Astrocyte of the hippocampus (primary cell): ENCODE data around the gene SYNJ2BP.

Source experiments
- DNase-seq: peaks from one replicate; pipeline ENCODE4 v3.0.0; 2011; ENCODE audit warnings: low read depth, low spot score

Gene SYNJ2BP

GRCh38 chr14:70392676-70393075 is 24.2 kb downstream of the SYNJ2BP start:
- no peak for DNase-seq

GRCh38 chr14:70391493-70392391 is 25.1 kb downstream of the SYNJ2BP start:
- no peak for DNase-seq

GRCh38 chr14:70382536-70382935 is 34.4 kb downstream of the SYNJ2BP start:
- no peak for DNase-seq

- no peak for DNase-seq
Observed at GRCh38 chr14:70380824-70381223, 36.1 kb downstream of the SYNJ2BP start.

- no peak for DNase-seq
Observed at GRCh38 chr14:70378696-70379095, 38.2 kb downstream of the SYNJ2BP start.
